Heart right ventricle (tissue), 16 donors: ENCODE measurements around the gene EHD2. TPM values are rescaled to one million over a fixed set of nuclear protein-coding genes. Genes with fewer than 3 reads are reported as not detected.
"Not testable (repeated sequence)": the region's sequence is repeated elsewhere in the genome, so short reads cannot be mapped to it uniquely, and the experiment has no call there.

ENCODE experiments used
- ATAC-seq, 8 donors: fragments of 200-7000 bp; cut with Tn5 transposase; one replicate each; pipeline ENCODE4 v1.9.1; 2020; ENCODE audit warnings: mild to moderate bottlenecking in 8 of 8, moderate library complexity in 8 of 8, moderate number of reproducible peaks in 1 of 8
- DNase-seq, 2 donors: peaks; one replicate each; pipeline ENCODE4 v3.0.0-alpha.2; 2020
- H3K27ac ChIP-seq, 10 donors: fragments of 200-600 bp; sonication (generic) in 2 of 10; one replicate each; pipeline versions ENCODE4 v1.5.0 to v1.8.0; 2020 to 2022; ENCODE audit warnings: mild to moderate bottlenecking in 3 of 10
- H3K27me3 ChIP-seq, 7 donors: fragments of 200-600 bp; one replicate each; pipeline ENCODE4 v1.8.0; 2021 to 2022; ENCODE audit warnings: mild to moderate bottlenecking in 2 of 7
- H3K36me3 ChIP-seq, 9 donors: fragments of 200-600 bp; sonication (generic) in 1 of 9; one replicate each; pipeline versions ENCODE4 v1.5.0 to v1.8.0; 2020 to 2022; ENCODE audit warnings: mild to moderate bottlenecking in 2 of 9
- H3K4me1 ChIP-seq, 9 donors: fragments of 200-600 bp; sonication (generic) in 1 of 9; one replicate each; pipeline versions ENCODE4 v1.5.0 to v1.8.0; 2020 to 2022; ENCODE audit warnings: mild to moderate bottlenecking in 4 of 9
- H3K4me3 ChIP-seq, 10 donors: fragments of 200-600 bp; sonication (generic) in 2 of 10; one replicate each; pipeline versions ENCODE4 v1.5.0 to v1.8.0; 2020 to 2022; ENCODE audit warnings: mild to moderate bottlenecking in 7 of 10, moderate library complexity in 2 of 10
- H3K9me3 ChIP-seq, 11 donors: fragments of 200-600 bp in 10 of 11; sonication (generic) in 2 of 11; one replicate each; pipeline versions ENCODE4 v1.5.0 to v1.8.0; 2013 to 2022; ENCODE audit warnings: mild to moderate bottlenecking in 2 of 11, control low read depth in 1 of 11, moderate library complexity in 1 of 11
- CTCF ChIP-seq, 9 donors: fragments of 200-600 bp; sonication (generic) in 2 of 9; IDR thresholded peaks; one replicate each; pipeline versions ENCODE4 v1.5.0 to v1.8.0; 2021 to 2022; ENCODE audit warnings: antibody characterized with exemption in 9 of 9, mild to moderate bottlenecking in 5 of 9, moderate library complexity in 1 of 9
- WGBS, 2 donors: extraction: QIAGEN DNeasy Blood & Tissue Kit; methylation state at CpG; one replicate each; pipeline ENCODE4 v1.1.7; 2013; ENCODE audit warnings: inconsistent platforms in 1 of 2; 5-methylcytosine and 5-hydroxymethylcytosine counted together
- intact Hi-C, 10 donors: fragments of 100-400 bp; cut with DNase I; formaldehyde crosslinking; loops; one replicate each; pipeline versions ENCODE4 v1.11.1 to v1.14.2; 2022
- polyA plus RNA-seq, 2 donors: library from polyadenylated mRNA; stranded (reverse); fragments of 200-250 nt; gene quantifications; one replicate each; pipeline ENCODE4 v1.2.3, GENCODE V29; 2013
- total RNA-seq, 10 donors: library from RNA; stranded (reverse); fragmentation: NEBNext Ultra II Directional in 3 of 10; extraction: Animal tissue kit (Norgen Biotek cat#: 25700) in 3 of 10; gene quantifications; one replicate each; pipeline versions ENCODE4 v1.2.1 to v1.2.4, GENCODE V29; 2021 to 2023
- donor health status: Arrhythmogenic right ventricular cardiomyopathy.
- donor health status: ischemic (EF 13 %, LVEDD 7.1; RV severe dilation, severe dysfunction).
- donor health status: healthy with polysubstance abuse.
- donor health status: DM: no; HTN: yes; CAD: no.
- donor health status: DM: no; HTN: no; CAD: no.
- donor health status: ischemic (EF 25% LVEDD 6.9; RV normal size, moderate dysfunction).
- donor health status: ischemic (EF 25% LVEDD 5.7; RV mildly dilated, moderate dysfunction).
- donor health status: healthy.
- donor health status: DM: yes; HTN: yes; CAD: no.
- donor health status: Ischemic cardiomyopathy.
- donor health status: ischemic (EF 35%, LVEDD 5.7; RV mildly dilated, moderate dysfunction).
- donor health status: nonischemic (EF 11% LVEDD 7.7; RV severe dilation, severe dysfunction).
- donor health status: DM: yes; HTN: yes; CAD: no.
- donor health status: PGD.
- donor health status: ischemic (EF 29% LVEDD 5.4; RV normal size, mild dysfunction).
- donor health status: nonischemic (EF 23%, LVEDD 6.1; RV moderate dilation, normal function).

EHD2 gene
- total and polyA plus RNA-seq, 12 donors = 27.5 to 78.2 (median 47.5) TPM

- DNase-seq (peak in 1 of 2 donors; percentile 40), ATAC-seq (no peak)
- WGBS, 2 donors = 55 to 57% methylated on average over 32 of the region's 32 CpGs
- peaks cover 23 to 76% (median 47%) of the 10 kb centered on the region in 9 donors for H3K4me1 ChIP-seq
- peaks cover 0 to 31% (median 11%) of the 10 kb centered on the region in 9 donors for H3K36me3 ChIP-seq
- peak overlapping the region in 8 of 10 donors; percentile 24 to 86 (median 64) for H3K27ac ChIP-seq
- no peak for TF ChIP-seq CTCF (IDR thresholded peaks at IDR 0.05)
- peaks cover 0 to 33% (median 4%) of the 10 kb centered on the region in 7 donors for H3K27me3 ChIP-seq
- H3K4me3 ChIP-seq = peak overlapping the region in 9 of 10 donors; percentile 9 to 79 (median 28)
- peaks cover 0 to 15% (median 0%) of the 10 kb centered on the region in 11 donors for H3K9me3 ChIP-seq
- intact Hi-C loops = loop anchor here in 1 of 10 donors (5.0 kb wide), 1 partner anchor 71 kb away; no protein-coding TSS in a partner anchor
Measured at GRCh38 chr19:47716270-47716937, 3.2 kb downstream of the EHD2 start.

GRCh38 chr19:47718415-47719046, 5.3 kb downstream of the EHD2 start:
- 42 to 48% methylated on average over 11 of the region's 11 CpGs for WGBS, 2 donors
- Histone ChIP-seq H3K27me3 (peaks cover 0 to 19% (median 0%) of the 10 kb centered on the region in 7 donors), H3K27ac (peak overlapping the region; percentile 69 to 92 (median 82)), H3K4me1 (peaks cover 25 to 89% (median 61%) of the 10 kb centered on the region in 9 donors), H3K9me3 (peaks cover 0 to 15% (median 0%) of the 10 kb centered on the region in 11 donors), H3K4me3 (peak overlapping the region in 8 of 10 donors; percentile 6 to 69 (median 32)), H3K36me3 (peaks cover 0 to 42% (median 11%) of the 10 kb centered on the region in 9 donors)
- not testable (repeated sequence) for ATAC-seq, DNase-seq
- intact Hi-C loops = loop anchor here in 2 of 10 donors (2.0 to 5.0 kb wide), 2 partner anchors 24 to 69 kb away; no protein-coding TSS in a partner anchor

- 13% methylated on average over 25 to 26 of the region's 26 CpGs for WGBS, 2 donors
- intact Hi-C loops = loop anchor here in 2 of 10 donors (2.0 to 5.0 kb wide), 2 partner anchors 24 to 68 kb away; no protein-coding TSS in a partner anchor
- H3K27ac ChIP-seq = peak overlapping the region; percentile 69 to 92 (median 82)
- peaks cover 25 to 96% (median 67%) of the 10 kb centered on the region in 9 donors for H3K4me1 ChIP-seq
- peaks cover 0 to 48% (median 11%) of the 10 kb centered on the region in 9 donors for H3K36me3 ChIP-seq
- H3K4me3 ChIP-seq = peak overlapping the region in 8 of 10 donors; percentile 6 to 69 (median 32)
- peaks cover 0 to 12% (median 0%) of the 10 kb centered on the region in 7 donors for H3K27me3 ChIP-seq
- peak; percentile 79 to 89 (median 86) for ATAC-seq
- H3K9me3 ChIP-seq = peaks cover 0 to 11% (median 0%) of the 10 kb centered on the region in 11 donors
- DNase-seq = peak; percentile 91 to 92
- no peak for TF ChIP-seq CTCF (IDR thresholded peaks at IDR 0.05)
Measured at GRCh38 chr19:47719047-47719859, 6.0 kb downstream of the EHD2 start.

- H3K4me3 ChIP-seq = peak overlapping the region in 4 of 10 donors; percentile 7 to 69 (median 44)
- intact Hi-C loops = no loop called here
- H3K4me1 ChIP-seq = peaks cover 22 to 91% (median 63%) of the 10 kb centered on the region in 9 donors
- peaks cover 0 to 8% (median 0%) of the 10 kb centered on the region in 7 donors for H3K27me3 ChIP-seq
- H3K27ac ChIP-seq = peak overlapping the region in 9 of 10 donors; percentile 69 to 92 (median 83)
- peaks cover 0 to 64% (median 16%) of the 10 kb centered on the region in 9 donors for H3K36me3 ChIP-seq
- no peak for DNase-seq
- no peaks in the 10 kb centered on the region for H3K9me3 ChIP-seq
- ATAC-seq = no peak
- 84% methylated on average over 14 of the region's 14 CpGs for WGBS, 2 donors
- TF ChIP-seq CTCF (IDR thresholded peaks at IDR 0.05) = no peak
Measured at GRCh38 chr19:47720669-47721422, 7.6 kb downstream of the EHD2 start.
